DND-41 (cell line): ENCODE data around the gene CEP126.
A peak's percentile ranks its signal among the peaks of the same experiment; 100 is the strongest.

ENCODE experiments used
- ATAC-seq: fragments of 200-7000 bp; cut with Tn5 transposase; 3 replicates; pipeline ENCODE4 v1.9.1; 2021; ENCODE audit warnings: low read depth; ENCODE audit not compliant: insufficient read depth
- DNase-seq: peaks from one replicate; pipeline ENCODE4 v3.0.0-alpha.2; 2020
- H2AFZ ChIP-seq: 2 replicates; pipeline ENCODE4 v1.6.0; 2012; ENCODE audit warnings: low read depth, low read length
- H3K27ac ChIP-seq: 2 replicates; pipeline ENCODE4 v1.5.1; 2012; ENCODE audit warnings: low read length, inconsistent platforms
- H3K27me3 ChIP-seq: fragments of 200-600 bp; sonication (generic); 2 replicates; pipeline ENCODE4 v1.6.0; 2012; ENCODE audit warnings: low read length, mild to moderate bottlenecking, inconsistent platforms; ENCODE audit not compliant: insufficient read depth, poor library complexity
- H3K36me3 ChIP-seq: 2 replicates; pipeline ENCODE4 v1.5.1; 2012; ENCODE audit warnings: low read length, inconsistent platforms; ENCODE audit not compliant: insufficient read depth
- H3K4me1 ChIP-seq: 2 replicates; pipeline ENCODE4 v1.5.1; 2012; ENCODE audit warnings: mild to moderate bottlenecking, low read length; ENCODE audit not compliant: insufficient read depth
- H3K4me2 ChIP-seq: 2 replicates; pipeline ENCODE4 v1.6.0; 2012; ENCODE audit warnings: mild to moderate bottlenecking, moderate library complexity, low read length, inconsistent platforms; ENCODE audit not compliant: insufficient read depth
- H3K4me3 ChIP-seq, 2 experiments: fragments of 200-600 bp in 1 of 2; shearing (Covaris generic) in 1 of 2; 2 replicates each; pipeline ENCODE4 v1.5.1; 2012 to 2016; ENCODE audit warnings: inconsistent platforms in 2 of 2, low read length in 2 of 2, mild to moderate bottlenecking in 2 of 2, low read depth in 1 of 2, moderate library complexity in 1 of 2
- H3K79me2 ChIP-seq: 2 replicates; pipeline ENCODE4 v1.6.0; 2012; ENCODE audit warnings: low read length, inconsistent platforms; ENCODE audit not compliant: insufficient read depth
- H3K9ac ChIP-seq: 2 replicates; pipeline ENCODE4 v1.6.0; 2012; ENCODE audit warnings: low read depth, mild to moderate bottlenecking, inconsistent platforms, low read length, moderate library complexity
- H3K9me3 ChIP-seq: 2 replicates; pipeline ENCODE4 v1.5.1; 2012; ENCODE audit warnings: low read length, moderate library complexity, mild to moderate bottlenecking, inconsistent platforms; ENCODE audit not compliant: insufficient read depth, severe bottlenecking
- H4K20me1 ChIP-seq: 2 replicates; pipeline ENCODE4 v1.6.0; 2012; ENCODE audit warnings: low read length; ENCODE audit not compliant: insufficient read depth
- CTCF ChIP-seq: IDR thresholded peaks from 2 replicates; pipeline ENCODE4 v1.5.1; 2012; ENCODE audit warnings: borderline replicate concordance, low read length, moderate library complexity, mild to moderate bottlenecking; ENCODE audit not compliant: poor library complexity, severe bottlenecking; ENCODE audit errors: extremely low read depth
- EZH2 ChIP-seq: IDR thresholded peaks from 3 replicates; pipeline ENCODE4 v1.6.1; 2012; ENCODE audit warnings: borderline replicate concordance, low read depth, mild to moderate bottlenecking, moderate library complexity, low read length, inconsistent platforms; ENCODE audit not compliant: severe bottlenecking

Gene CEP126

GRCh38 chr11:101914341-101914737, 471 bp upstream of the CEP126 start:
- DNase-seq (no peak), ATAC-seq (no peak)
- H3K9ac ChIP-seq, result peak overlapping the region; percentile 55
- H3K79me2 ChIP-seq, result no peaks in the 10 kb centered on the region
- H3K4me3 ChIP-seq, result peak overlapping the region in 1 of 2 experiments; percentile 71; a peak in 3 of 4 replicates
- TF ChIP-seq EZH2 (no peak), CTCF (no peak)
- H4K20me1 ChIP-seq, result no peaks in the 10 kb centered on the region
- H3K27me3 ChIP-seq, result no peaks in the 10 kb centered on the region
- no peaks in the 10 kb centered on the region for H3K36me3 ChIP-seq
- peak overlapping the region; percentile 79 for H3K4me2 ChIP-seq
- no peak overlapping the region; the same call in 1 of the 2 replicates for H3K27ac ChIP-seq
- peak overlapping the region; percentile 66 for H2AFZ ChIP-seq
- peaks cover 22% of the 10 kb centered on the region for H3K4me1 ChIP-seq
- H3K9me3 ChIP-seq, result no peaks in the 10 kb centered on the region

GRCh38 chr11:101915791-101916291, 1.0 kb downstream of the CEP126 start:
- no peaks in the 10 kb centered on the region for H3K27me3 ChIP-seq
- no peak for DNase-seq
- TF ChIP-seq EZH2, result no peak
- no peak for TF ChIP-seq CTCF
- H3K9me3 ChIP-seq, result no peaks in the 10 kb centered on the region
- peak overlapping the region; percentile 62; the same call in 1 of the 2 replicates for H3K27ac ChIP-seq
- H3K4me3 ChIP-seq, result peak overlapping the region; percentile 24 to 71
- H4K20me1 ChIP-seq, result no peaks in the 10 kb centered on the region
- no peaks in the 10 kb centered on the region for H3K36me3 ChIP-seq
- peak overlapping the region; percentile 55 for H3K9ac ChIP-seq
- no peaks in the 10 kb centered on the region for H3K79me2 ChIP-seq
- peaks cover 22% of the 10 kb centered on the region for H3K4me1 ChIP-seq
- ATAC-seq, result no peak
- H2AFZ ChIP-seq, result peak overlapping the region; percentile 89
- peak overlapping the region; percentile 79 for H3K4me2 ChIP-seq

GRCh38 chr11:101916422-101916821, 1.6 kb downstream of the CEP126 start, which contains the start of gene ANGPTL5:
TSS of gene ANGPTL5 (minus strand) at chr11:101916522. CDS start at chr11:101907909, 8,613 bp downstream.
- H3K9ac ChIP-seq, result peak within 1 kb of the TSS; percentile 55
- H3K27me3 ChIP-seq, result no peaks in the 10 kb centered on the region
- peaks cover 22% of the 10 kb centered on the region for H3K4me1 ChIP-seq
- peak within 1 kb of the TSS; percentile 89 for H2AFZ ChIP-seq
- H3K4me2 ChIP-seq, result peak within 1 kb of the TSS; percentile 79
- ATAC-seq (no peak), DNase-seq (no peak)
- no peaks in the 10 kb centered on the region for H3K79me2 ChIP-seq
- H3K36me3 ChIP-seq, result no peaks in the 10 kb centered on the region
- H3K27ac ChIP-seq, result peak within 1 kb of the TSS; percentile 62
- peak within 1 kb of the TSS; percentile 24 to 71 for H3K4me3 ChIP-seq
- no peaks in the 10 kb centered on the region for H3K9me3 ChIP-seq
- TF ChIP-seq CTCF (no peak), EZH2 (no peak)
- no peaks in the 10 kb centered on the region for H4K20me1 ChIP-seq
